HG03520 (cell line): ENCODE results near the gene UBC.
"Not testable (repeated sequence)": the region's sequence is repeated elsewhere in the genome, so short reads cannot be mapped to it uniquely, and the experiment has no call there.

Experiments
- ATAC-seq: cut with Tn5 transposase; IDR thresholded peaks from one replicate; pipeline ENCODE4 v1.9.1; 2021; ENCODE audit warnings: mild to moderate bottlenecking, moderate library complexity; ENCODE audit not compliant: unreplicated experiment

The UBC gene

DNA sequence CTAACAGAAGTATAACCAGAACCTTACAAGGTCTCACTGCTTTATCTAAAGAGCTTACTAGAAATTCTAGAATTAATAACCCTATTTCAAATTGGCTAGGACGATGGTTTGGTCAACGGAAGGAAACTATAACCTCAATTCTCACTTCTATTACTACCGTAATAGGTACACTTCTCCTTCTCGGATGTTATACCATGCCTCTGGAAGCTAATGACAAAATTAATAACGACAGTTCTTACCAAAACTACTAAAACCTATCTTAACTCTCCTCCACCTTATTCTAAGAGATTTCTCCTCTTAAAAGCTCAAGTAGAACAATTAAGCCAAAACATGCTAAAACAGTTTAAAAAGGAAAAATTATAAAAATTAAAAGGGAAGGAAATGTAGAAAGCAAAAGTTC lies 23.7 kb upstream of the UBC start:
- no peak for ATAC-seq

DNA sequence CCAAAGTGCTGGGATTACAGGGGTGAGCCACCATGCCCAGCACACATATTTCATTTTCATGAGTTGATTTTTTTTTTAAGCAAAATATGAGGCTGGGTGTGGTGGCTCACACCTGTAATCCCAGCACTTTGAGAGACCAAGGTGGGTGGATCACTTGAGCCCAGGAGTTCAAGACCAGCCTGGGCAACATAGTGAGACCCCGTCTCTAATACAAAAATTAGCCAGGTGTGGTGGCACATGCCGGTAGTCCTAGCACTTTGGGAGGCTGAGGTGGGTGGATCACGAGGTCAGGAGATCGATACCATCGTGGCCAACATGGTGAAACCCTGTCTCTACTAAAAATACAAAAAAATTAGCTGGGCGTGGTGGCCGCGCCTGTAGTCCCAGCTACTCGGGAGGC lies 17.1 kb upstream of the UBC start:
- not testable (repeated sequence) for ATAC-seq

DNA sequence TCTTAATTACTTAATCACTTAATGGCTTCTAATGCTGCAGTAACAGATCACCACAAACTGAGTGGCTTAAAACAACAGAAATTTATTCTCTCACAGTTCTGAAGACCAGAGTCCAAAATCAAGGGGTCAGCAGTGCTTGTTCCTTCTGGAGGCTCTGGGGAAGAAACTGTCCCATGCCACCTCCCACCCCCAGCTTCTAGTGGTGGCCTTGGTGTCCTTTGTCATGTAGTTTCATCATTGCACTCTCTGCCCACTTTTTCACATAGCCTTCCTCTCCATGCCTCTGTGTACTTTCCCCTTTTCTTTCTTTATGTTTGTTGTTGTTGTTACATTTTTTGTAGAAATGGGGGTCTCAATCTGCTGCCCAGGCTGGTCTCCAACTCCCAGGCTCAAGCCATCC lies 16.1 kb upstream of the UBC start:
- no peak for ATAC-seq

DNA sequence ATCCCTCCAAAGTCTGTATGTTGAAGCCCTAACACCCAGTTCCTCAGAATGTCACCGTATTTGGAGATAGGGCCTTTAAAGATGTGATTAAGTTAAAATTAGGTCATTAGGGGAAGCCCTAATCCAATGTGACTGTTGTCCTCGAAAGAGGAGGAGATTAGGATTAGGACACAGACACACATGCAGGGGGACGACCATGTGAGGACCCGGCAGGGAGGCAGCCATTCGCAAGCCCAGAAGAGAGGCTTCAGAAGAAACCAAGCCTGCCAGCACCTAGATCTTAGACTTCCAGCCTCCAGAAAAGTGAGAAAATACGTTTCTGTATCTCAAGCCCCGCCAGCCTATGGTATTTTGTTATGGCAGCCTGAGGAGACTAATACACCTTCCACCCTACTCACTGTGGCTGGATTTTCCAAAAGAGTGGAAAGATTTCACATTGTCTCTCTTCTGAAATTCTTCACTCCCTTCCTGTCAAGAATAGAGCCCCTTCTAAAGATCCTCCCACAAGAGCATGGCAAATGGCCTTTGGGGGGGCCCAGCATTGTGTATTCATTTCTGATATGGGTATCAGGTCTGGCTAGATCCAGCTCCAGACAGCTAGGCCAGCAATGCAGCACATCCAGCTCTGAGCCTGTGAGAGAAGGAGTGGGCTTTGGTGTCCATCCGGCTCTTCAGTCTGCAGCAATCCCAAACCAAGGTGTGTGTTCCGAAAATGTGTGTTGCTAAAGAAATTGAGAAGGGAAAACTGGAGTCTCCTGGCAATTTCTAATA lies 15.4 kb upstream of the UBC start:
- no peak for ATAC-seq

DNA sequence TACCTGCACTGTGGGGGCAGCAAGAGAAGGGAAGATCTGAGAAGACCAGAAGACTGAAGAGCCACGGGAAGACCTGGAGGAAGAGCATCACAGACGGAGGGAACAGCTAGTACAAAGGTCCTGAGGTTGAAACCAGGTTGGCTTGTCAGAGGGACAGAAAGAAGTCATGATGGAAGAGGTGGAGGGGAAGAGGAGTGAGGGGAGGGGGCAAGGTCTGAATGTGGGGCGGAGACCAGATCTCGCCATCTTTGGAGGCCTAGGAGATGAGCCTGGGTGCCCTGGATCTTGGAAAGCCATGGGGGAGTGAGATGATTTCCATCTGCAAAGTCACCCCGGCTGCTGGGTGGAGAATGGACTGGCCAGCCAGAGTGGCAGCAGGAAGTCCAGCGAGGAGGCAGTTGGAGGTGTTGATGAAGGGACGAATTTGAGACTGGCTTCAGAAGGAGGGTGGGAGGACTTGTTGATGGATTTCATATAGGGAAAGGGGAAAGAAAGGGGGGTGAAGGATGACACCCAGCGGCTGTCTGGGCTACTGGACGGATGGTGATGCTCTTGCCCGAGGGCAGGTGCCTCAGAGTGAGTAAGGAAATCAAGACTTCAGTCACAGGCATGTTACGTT lies 14.6 kb upstream of the UBC start:
- no peak for ATAC-seq

DNA sequence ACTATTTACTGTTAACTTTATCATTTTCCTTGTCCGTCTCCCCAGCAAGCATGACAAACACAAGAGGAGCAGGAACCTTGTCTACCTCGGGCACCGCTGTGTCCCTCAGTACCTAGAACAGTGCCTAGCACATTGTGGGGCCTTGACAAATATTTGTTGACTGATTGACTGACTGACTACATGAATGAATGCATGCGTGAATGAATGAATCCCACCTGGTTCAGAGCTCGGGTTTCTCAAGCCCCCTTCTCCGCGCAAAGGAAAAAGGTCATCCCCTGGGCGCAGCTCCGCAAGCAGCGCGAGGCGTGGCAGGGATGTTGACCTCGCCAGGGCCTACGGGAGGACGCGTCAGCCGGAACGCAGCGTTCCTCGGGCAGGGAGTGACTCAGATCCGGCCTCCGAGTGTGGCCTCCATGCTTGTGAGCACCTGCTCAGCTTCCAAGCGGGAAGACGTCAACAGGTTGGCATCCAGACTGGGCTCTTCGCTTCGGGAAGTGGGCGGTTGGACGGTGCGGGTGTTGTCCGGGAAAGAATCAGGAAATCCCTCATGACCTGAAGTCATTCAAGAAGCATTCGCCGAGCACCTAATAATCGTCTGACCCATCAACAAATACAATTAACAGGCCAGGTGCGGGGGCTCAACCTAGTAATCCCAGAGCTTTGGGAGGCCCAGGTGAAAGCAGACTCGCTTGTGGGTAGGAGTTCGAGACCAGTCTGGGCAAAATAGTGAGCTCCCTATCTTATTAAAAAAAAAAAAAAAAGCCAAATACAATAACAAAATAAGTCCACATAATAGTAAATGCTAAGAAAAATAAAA lies 13.9 kb upstream of the UBC start:
- peak; percentile 24 for ATAC-seq

DNA sequence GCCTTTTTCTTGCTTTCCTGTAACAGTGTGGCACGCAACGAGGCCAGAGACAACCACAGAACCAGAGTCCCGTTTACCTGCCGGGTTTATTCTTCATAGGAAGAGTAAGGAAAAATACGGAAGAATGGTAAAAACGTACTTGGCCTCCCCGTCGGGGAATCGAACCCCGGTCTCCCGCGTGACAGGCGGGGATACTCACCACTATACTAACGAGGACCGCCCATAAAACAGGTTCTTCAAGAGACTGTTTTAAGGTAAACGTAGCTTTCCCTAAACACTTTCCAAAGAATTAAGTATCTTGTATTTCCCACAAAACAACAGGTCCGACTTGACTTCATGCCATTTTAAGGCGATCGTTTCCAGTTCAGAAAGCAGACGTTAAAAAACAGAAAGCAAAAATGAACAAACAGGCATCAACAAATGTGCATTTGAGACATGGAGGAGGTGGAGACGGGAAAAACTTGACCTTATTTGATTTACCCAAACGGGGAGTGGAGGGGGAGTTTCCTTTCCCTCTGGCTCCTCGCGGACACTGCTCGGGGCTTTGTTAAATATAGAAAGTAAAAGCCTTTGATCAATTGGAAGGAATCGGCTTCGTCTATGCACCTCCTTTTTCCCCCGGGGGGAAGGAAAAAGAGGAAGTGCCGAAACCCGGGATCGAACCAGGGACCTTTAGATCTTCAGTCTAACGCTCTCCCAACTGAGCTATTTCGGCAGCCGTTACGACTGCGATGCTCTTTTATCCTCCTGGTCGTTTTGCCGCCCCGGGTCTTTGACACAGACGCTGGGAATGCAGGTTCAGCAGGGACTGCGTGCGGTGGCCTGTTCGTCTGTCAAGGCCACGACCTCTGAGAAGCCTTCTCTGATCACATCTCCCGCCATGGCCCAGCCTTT lies 13.0 kb upstream of the UBC start:
- peak; percentile 67 for ATAC-seq

DNA sequence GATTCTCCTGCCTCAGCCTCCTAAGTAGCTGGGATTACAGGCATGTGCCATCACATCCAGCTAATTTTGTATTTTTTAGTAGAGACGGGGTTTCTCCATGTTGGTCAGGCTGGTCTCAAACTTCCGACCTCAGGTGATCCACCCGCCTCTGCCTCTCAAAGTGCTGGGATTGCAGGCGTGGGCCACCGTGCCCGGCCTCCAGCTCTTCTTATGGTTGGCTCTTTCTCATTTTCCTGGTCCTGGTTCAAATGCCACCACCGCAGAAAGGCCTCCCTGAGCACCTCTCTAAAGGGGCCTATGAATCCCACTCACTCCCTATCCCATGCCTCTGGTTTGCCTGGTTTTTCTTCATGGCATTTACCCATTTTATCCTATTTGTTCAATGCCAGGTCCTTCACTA lies 11.3 kb upstream of the UBC start:
- ATAC-seq: not testable (repeated sequence)

DNA sequence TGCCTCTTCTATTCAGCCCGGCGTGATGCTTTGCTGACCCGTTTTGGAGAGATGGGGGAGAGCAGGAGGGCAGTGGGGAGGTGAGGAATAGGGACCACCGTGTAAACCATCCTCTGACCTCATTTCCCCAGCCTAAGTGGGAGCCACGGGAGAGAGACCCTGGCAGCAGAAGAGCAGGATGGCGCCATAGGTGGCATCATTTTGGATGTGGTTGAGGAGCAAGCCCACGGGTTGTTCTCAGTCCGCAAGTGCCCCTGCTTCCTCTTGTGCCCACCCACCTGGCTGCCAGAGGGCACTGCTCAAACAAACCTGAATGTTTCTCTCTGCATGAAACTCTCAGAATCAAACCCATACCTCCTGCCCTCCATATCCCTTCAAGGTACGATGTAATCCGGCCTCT lies 10.7 kb upstream of the UBC start:
- no peak for ATAC-seq

DNA sequence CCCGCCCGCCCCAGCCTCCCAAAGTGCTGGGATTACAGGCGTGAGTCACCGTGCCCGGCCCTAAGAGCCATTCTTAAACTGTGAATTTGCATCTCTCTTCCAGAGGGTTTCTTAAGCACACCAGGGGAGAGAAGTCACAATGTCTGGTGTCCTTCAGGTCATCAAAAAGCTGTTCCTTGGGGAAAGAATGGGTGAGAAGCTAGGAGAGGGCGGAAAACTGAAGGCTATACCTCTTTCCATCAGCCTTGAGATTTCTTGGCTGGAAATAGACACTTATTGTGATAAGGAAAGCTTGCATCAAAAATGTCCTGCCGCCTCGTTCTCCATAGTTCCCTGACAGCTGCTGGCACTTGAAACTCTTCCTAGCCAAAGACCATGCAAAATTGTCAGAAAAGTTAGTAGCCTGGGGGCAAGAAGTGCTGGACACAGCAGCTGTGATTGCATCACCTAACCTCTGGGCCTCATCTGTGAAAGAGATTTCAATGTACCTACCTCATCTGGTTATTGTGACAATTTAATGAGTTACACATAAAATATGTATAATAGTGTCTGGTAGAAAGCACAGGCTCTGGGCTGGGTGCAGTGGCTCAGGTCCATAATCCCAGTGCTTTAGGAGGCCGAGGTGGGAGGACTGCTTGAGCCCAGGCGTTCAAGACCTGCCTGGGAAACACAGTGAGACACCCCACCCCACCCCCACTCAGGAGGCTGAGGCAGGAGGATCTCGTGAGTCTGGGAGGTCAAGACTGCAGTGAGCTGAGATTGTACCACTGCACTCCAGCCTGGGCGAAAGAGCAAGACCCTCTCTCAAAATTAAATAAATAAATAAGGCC lies 9.7 kb upstream of the UBC start:
- ATAC-seq: no peak

DNA sequence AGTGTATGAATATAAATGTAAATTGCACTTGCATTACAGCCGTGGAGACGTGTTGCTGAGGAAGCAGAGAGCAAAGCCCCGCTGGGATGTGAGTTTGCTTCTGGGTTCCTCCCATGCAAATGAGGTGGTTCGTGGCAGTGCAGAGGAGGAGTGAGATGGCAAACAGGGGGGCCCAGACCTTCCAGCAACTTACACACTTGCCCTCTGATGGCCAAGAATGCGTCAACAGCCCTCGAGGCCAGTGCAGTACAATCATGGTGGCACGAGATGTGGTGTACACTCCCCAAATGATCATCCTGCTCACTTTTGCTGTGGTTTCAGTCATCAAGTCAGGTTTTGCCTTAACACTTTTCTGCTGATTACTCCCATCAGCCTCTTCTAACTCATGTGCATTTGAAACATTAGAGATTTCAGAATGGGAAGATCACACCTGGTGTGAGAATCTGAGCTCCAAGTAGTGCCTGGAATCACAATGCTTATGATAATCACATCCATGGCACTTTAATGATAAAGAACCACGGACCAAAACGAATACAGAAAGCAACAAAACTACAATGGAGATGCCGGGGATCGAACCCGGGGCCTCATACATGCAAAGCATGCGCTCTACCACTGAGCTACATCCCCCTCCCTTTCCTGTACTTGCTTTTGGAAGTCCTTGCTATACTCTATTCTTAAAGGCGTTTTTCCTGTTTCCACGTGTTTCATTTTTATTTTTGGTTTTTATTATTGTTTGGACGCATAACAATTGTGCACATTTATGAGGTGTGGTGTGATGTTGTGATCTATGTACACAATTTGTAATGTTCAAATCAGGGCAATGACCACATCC lies 7.0 kb upstream of the UBC start:
- ATAC-seq: peak; percentile 38

DNA sequence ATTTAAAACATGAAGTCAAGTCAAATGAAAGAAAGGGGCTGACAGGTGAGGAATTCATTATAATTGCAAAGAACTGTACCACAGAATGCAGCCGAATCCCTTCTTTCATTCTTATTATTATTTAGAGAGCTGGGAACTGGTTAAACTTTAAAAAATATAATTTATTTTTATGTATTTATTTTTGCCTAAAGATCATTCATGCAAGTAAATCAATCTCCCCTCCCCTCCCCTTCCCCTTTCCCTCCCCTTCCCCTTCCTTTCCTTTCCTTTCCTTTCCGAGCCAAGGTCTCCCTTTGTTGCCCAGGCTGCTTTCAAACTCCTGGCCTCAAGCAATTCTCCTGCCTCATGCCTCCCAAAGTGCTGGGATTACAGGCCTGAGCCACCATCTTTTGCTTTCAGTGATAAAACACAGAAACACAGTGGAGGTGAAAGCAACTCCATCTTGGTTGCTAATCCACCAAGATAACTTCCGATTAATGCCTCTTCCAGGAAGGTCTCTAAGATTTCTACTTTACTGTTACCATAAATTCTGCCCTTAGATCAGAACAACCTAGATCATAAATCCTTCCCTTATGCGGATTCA lies 6.0 kb upstream of the UBC start:
- no peak for ATAC-seq

DNA sequence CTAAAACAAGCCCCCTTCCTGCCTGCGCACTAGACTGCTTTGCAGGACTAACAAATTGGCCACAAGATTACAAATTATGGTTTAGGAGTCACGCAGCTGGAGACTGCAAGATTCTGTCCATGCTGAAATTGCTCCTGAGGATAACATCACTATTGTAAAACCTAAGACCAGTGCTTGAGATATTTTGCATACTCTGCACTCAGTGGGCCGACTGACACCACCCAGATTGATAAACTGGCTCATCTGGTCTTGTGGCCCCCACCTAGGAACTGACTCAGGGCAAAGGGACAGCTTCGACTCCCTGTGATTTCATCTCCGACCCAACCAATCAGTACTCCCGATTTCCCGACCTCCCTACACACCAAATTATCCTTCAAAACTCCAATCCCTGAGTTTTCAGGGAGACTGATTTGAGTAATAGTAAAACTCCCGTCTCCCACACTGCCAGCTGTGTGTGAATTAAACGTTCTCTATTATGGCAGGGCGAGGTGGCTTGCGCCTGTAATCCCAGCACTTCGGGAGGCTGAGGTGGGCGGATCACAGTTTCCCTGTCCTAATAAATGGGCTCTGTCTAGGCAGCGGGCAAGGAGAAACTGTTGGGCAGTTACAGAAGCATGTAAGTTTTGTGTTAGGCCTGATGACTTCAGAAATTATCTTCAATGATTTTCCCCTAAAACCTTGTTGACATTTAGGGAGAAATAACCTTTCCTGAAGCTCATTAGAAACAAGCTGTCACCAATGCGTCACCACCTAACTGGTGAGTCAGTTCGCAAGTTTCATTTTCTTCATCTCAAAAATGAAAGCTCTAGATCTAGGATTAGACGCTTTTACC lies 5.3 kb upstream of the UBC start:
- no peak for ATAC-seq

DNA sequence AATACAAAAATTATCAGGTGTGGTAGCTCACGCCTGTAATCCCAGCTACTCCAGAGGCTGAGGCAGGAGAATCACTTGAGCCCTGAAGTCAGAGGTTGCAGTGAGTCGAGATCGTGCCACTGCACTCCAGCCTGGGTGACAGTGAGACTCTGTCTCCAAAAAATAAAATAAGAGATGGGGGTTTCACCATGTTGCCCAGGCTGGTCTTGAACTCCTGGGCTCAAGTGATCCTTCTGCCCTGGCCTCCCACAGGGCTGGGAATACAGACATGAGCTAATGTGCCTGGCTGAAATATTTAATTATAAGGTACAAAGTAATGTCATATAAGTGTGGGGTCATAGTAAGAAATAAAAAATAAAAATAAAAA lies 4.2 kb upstream of the UBC start:
- not testable (repeated sequence) for ATAC-seq

DNA sequence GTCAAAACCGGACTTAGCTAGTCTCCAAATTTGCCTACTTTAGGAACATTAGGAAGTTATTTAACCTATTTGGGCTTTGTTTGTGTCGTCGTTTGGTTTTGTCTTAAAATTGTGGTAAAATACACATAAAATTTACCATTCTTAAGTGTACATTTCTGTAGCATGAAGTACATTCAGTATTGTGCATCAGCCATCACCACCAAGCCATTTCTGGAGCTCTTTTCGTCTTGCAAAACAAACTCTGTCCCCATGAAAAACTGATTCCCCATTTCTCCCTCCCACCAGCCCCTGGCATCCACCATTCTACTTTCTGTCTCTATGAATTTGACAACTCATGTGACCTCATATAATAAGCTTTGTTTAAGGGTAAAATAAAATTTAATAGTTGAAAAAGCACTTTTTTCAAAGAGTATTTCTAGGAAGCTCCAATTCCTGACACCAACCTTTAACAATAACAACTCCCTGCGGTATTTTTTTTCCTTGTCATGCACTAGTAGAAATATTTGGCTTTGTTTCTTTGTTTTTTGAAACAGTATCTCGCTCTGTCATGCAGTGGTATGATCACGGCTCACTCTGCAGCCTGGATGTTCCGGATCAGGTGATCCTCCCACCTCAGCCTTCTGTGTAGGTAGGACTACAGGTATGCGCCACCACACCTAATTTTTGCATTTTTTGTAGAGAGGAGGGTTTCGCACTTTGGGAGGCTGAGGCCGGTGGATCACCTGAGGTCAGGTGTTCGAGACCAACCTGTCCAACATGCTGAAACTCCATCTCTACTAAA lies 3.6 kb upstream of the UBC start:
- ATAC-seq: no peak

DNA sequence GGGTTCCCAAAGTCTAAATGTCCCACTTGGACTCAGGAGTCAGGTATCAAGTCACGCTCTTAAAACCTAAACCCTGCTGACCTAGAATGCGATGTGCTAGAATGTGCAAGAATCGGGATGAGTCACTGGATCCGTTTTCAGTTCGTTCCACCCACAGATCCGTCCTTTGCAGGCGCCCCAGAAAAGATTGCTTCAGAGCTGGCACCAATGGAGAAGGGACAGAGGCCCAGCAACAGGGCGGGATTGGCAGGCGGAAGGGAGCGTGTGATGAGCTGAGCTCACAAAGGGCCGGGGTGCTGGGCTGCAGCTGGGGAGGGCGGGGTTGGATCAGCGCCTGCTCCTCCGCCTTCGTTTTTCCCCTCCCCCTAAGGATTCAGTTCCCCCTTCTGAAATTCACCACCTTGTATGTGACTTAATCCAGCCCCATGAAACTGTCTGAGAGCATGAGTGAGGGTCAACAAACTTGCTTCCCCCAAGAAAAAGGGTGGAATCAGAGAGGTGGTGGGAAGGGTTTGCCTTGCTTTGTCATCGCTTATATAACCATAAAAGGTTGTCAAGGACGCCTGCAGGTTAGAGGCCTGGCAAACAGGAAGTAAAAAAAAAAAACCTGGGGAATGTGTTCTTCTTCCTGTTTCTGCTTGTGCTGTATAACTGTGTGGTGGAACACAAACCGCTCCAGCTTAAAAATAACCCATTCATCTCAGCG lies 2.8 kb upstream of the UBC start:
- peak; percentile 38 for ATAC-seq
